Panc1 (cell line): ENCODE measurements around the gene ITGAL. TPM values are rescaled to one million over a fixed set of nuclear protein-coding genes. Genes with fewer than 3 reads are reported as not detected.

Experiments
- ATAC-seq: fragments of 200-7000 bp; cut with Tn5 transposase; 2 replicates; pipeline ENCODE4 v1.9.1; 2020; ENCODE audit warnings: mild to moderate bottlenecking, moderate library complexity
- BruUV-seq: library from RNA; stranded (reverse); fragments of 400-500 nt; replicated peaks from 2 replicates; lab custom pipeline; 2021; lab: Mats Ljungman, UMichigan
- CTCF ChIA-PET: fragments of 300-600 bp; sonication (Branson Sonifier 250); formaldehyde crosslinking; loops from one replicate; lab custom pipeline; 2022; ENCODE audit warnings: antibody characterized with exemption; lab: Charles Lee
- POLR2A ChIA-PET: fragments of 300-600 bp; sonication (Branson Sonifier 250); formaldehyde crosslinking; loops from one replicate; lab custom pipeline; 2022; ENCODE audit warnings: antibody characterized with exemption; lab: Charles Lee
- DNase-seq: peaks from one replicate; pipeline ENCODE4 v3.0.0-alpha.2; 2010; ENCODE audit warnings: low read depth, low spot score
- H3K27ac ChIP-seq: 2 replicates; pipeline ENCODE4 v1.5.1; 2011; ENCODE audit warnings: mild to moderate bottlenecking, low read length, inconsistent platforms
- H3K27me3 ChIP-seq: fragments of 200-500 bp; sonication (Bioruptor generic); 2 replicates; pipeline ENCODE4 v1.6.0; 2014; ENCODE audit warnings: low read length, inconsistent platforms; ENCODE audit not compliant: control insufficient read depth, insufficient read depth
- H3K36me3 ChIP-seq: fragments of 200-500 bp; sonication (Bioruptor generic); 2 replicates; pipeline ENCODE4 v1.5.1; 2014; ENCODE audit warnings: inconsistent platforms, mild to moderate bottlenecking, low read length, moderate library complexity; ENCODE audit not compliant: control insufficient read depth, insufficient read depth
- H3K4me1 ChIP-seq: 2 replicates; pipeline ENCODE4 v1.5.1; 2011; ENCODE audit warnings: inconsistent platforms, mild to moderate bottlenecking, low read length, moderate library complexity; ENCODE audit not compliant: control insufficient read depth, insufficient read depth
- H3K4me3 ChIP-seq, 2 experiments: 2 replicates each; pipeline ENCODE4 v1.5.1; 2011 to 2012; ENCODE audit warnings: low read depth in 2 of 2, low read length in 2 of 2, mild to moderate bottlenecking in 2 of 2, inconsistent platforms in 1 of 2, moderate library complexity in 1 of 2
- H3K9me3 ChIP-seq: fragments of 200-500 bp; sonication (Bioruptor generic); 2 replicates; pipeline ENCODE4 v1.5.1; 2014; ENCODE audit warnings: low read depth, mild to moderate bottlenecking, inconsistent platforms, low read length, moderate library complexity; ENCODE audit not compliant: control insufficient read depth, insufficient read depth
- POLR2AphosphoS5 ChIP-seq: IDR thresholded peaks from 2 replicates; pipeline ENCODE4 v1.6.1; 2012; ENCODE audit warnings: mild to moderate bottlenecking, low read depth, low read length, moderate library complexity
- SIN3A ChIP-seq: IDR thresholded peaks from 2 replicates; pipeline ENCODE4 v1.6.1; 2012; ENCODE audit warnings: low read depth, mild to moderate bottlenecking, low read length, moderate library complexity, borderline replicate concordance; ENCODE audit not compliant: insufficient read depth
- TCF7L2 ChIP-seq: IDR thresholded peaks from 2 replicates; pipeline ENCODE4 v1.6.1; 2011; ENCODE audit warnings: mild to moderate bottlenecking, low read depth, low read length, inconsistent platforms
- in situ Hi-C: cut with HindIII; loops from 2 replicates; pipeline ENCODE4 v1.10.0; 2016; ENCODE audit warnings: low sequenced_read_pairs, low pct_unique_long_range_greater_than_20kb
- intact Hi-C: fragments of 100-400 bp; cut with micrococcal nuclease; formaldehyde crosslinking; loops from one replicate; pipeline ENCODE4 v1.10.0; 2022; ENCODE audit not compliant: unreplicated experiment
- total RNA-seq: library from RNA; stranded (reverse); gene quantifications from one replicate; pipeline ENCODE4 v1.2.1, GENCODE V29; 2021; ENCODE audit not compliant: unreplicated experiment
- TF ChIP-seq, protein P1 (sequence below): fragments of 450-650 bp; IDR thresholded peaks from 2 replicates; pipeline ENCODE4 v1.5.1; 2017; ENCODE audit warnings: mild to moderate bottlenecking
- TF ChIP-seq, protein P2 (sequence below), 2 experiments: IDR thresholded peaks; 2 replicates each; pipeline ENCODE4 v1.6.1; 2011 to 2012; ENCODE audit warnings: low read depth in 2 of 2, control low read depth in 1 of 2, low read length in 1 of 2, mild to moderate bottlenecking in 1 of 2, moderate library complexity in 1 of 2; ENCODE audit not compliant: insufficient read depth in 1 of 2

Gene ITGAL
- total RNA-seq, 1 experiment from 2014 or later, result 0.54 TPM

DNA sequence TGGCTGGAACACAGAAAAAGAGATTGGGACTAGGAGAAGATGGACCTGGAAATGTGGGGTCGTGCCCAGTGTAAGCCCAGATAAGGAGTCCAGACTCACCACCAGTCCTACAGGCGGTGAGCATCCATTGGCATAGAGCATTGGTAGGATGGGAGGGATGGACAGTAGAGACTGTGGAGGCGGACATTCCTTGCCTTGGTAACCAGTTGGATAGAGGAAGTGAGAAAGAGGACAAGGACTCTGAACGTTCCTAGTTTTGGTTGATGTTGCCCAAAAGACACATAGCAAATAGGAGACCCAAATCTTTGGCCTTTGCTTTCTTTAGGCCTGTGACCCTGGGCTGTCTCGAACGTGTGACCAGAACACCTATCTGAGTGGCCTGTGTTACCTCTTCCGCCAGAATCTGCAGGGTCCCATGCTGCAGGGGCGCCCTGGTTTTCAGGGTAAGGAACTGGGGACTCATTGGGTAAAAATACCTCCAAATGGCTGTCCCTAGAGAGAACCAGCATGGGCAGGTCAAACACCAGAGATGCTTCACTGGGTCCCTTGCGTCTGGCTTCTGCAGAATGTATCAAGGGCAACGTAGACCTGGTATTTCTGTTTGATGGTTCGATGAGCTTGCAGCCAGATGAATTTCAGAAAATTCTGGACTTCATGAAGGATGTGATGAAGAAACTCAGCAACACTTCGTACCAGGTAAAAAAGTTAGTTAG, 6.4 kb downstream of the ITGAL start:
- Histone ChIP-seq H3K27ac (no peak overlapping the region), H3K4me1 (no peaks in the 10 kb centered on the region), H3K36me3 (no peaks in the 10 kb centered on the region), H3K9me3 (no peaks in the 10 kb centered on the region), H3K4me3 (no peak overlapping the region), H3K27me3 (no peaks in the 10 kb centered on the region)
- POLR2A ChIA-PET, result interaction anchor here (0.6 kb wide), 1 partner anchor 172 kb away, joined by 5 read pairs; no protein-coding TSS in a partner anchor
- in situ Hi-C loops, result no loop called here
- no peak for ATAC-seq
- intact Hi-C loops, result no loop called here
- TF ChIP-seq SIN3A (no peak), TCF7L2 (no peak), POLR2AphosphoS5 (no peak)
- TF ChIP-seq, protein P1, sequence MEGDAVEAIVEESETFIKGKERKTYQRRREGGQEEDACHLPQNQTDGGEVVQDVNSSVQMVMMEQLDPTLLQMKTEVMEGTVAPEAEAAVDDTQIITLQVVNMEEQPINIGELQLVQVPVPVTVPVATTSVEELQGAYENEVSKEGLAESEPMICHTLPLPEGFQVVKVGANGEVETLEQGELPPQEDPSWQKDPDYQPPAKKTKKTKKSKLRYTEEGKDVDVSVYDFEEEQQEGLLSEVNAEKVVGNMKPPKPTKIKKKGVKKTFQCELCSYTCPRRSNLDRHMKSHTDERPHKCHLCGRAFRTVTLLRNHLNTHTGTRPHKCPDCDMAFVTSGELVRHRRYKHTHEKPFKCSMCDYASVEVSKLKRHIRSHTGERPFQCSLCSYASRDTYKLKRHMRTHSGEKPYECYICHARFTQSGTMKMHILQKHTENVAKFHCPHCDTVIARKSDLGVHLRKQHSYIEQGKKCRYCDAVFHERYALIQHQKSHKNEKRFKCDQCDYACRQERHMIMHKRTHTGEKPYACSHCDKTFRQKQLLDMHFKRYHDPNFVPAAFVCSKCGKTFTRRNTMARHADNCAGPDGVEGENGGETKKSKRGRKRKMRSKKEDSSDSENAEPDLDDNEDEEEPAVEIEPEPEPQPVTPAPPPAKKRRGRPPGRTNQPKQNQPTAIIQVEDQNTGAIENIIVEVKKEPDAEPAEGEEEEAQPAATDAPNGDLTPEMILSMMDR, result no peak
- TF ChIP-seq, protein P2, sequence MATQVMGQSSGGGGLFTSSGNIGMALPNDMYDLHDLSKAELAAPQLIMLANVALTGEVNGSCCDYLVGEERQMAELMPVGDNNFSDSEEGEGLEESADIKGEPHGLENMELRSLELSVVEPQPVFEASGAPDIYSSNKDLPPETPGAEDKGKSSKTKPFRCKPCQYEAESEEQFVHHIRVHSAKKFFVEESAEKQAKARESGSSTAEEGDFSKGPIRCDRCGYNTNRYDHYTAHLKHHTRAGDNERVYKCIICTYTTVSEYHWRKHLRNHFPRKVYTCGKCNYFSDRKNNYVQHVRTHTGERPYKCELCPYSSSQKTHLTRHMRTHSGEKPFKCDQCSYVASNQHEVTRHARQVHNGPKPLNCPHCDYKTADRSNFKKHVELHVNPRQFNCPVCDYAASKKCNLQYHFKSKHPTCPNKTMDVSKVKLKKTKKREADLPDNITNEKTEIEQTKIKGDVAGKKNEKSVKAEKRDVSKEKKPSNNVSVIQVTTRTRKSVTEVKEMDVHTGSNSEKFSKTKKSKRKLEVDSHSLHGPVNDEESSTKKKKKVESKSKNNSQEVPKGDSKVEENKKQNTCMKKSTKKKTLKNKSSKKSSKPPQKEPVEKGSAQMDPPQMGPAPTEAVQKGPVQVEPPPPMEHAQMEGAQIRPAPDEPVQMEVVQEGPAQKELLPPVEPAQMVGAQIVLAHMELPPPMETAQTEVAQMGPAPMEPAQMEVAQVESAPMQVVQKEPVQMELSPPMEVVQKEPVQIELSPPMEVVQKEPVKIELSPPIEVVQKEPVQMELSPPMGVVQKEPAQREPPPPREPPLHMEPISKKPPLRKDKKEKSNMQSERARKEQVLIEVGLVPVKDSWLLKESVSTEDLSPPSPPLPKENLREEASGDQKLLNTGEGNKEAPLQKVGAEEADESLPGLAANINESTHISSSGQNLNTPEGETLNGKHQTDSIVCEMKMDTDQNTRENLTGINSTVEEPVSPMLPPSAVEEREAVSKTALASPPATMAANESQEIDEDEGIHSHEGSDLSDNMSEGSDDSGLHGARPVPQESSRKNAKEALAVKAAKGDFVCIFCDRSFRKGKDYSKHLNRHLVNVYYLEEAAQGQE (IDR thresholded peaks at IDR 0.05; ENCODE audit: insufficient read depth in 1 of 2, low read depth in 2 of 2, low read length in 1 of 2), result no peak
- no peak for DNase-seq
- CTCF ChIA-PET, result interaction anchor here (0.6 kb wide), 1 partner anchor 19 kb away, joined by 3 read pairs; no protein-coding TSS in a partner anchor
- BruUV-seq, result no TSS peak

DNA sequence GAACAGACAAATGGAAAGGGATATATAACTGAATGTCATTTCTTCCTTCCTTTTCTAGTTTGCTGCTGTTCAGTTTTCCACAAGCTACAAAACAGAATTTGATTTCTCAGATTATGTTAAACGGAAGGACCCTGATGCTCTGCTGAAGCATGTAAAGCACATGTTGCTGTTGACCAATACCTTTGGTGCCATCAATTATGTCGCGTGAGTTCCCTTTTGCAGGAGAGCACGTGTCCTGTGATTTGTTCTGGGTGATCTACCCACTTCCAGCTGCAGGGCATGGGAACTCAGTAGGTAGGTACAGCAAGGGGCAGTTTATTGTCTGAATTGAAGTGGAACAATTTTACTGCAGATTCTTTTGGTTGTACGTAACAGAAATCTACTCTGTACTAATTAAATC, 8.8 kb downstream of the ITGAL start:
- no peaks in the 10 kb centered on the region for H3K4me1 ChIP-seq
- in situ Hi-C loops (no loop called here), intact Hi-C loops (no loop called here)
- BruUV-seq, result no TSS peak
- no peaks in the 10 kb centered on the region for H3K36me3 ChIP-seq
- no peak for TF ChIP-seq TCF7L2
- no peak for TF ChIP-seq SIN3A
- no peak for TF ChIP-seq POLR2AphosphoS5
- TF ChIP-seq, protein P1, result no peak
- TF ChIP-seq, protein P2 (IDR thresholded peaks at IDR 0.05; ENCODE audit: insufficient read depth in 1 of 2, low read depth in 2 of 2, low read length in 1 of 2), result no peak
- H3K4me3 ChIP-seq, result no peak overlapping the region
- ChIA-PET CTCF (no interaction called here), POLR2A (interaction anchor here (0.6 to 1.3 kb wide), 3 partner anchors 24 to 141 kb away, joined by 3 to 17 read pairs (median 9); no protein-coding TSS in a partner anchor)
- no peak overlapping the region for H3K27ac ChIP-seq
- DNase-seq (no peak), ATAC-seq (no peak)
- no peaks in the 10 kb centered on the region for H3K9me3 ChIP-seq
- no peaks in the 10 kb centered on the region for H3K27me3 ChIP-seq
